ENCODE results near the gene HBEGF.

HBEGF gene

DNA sequence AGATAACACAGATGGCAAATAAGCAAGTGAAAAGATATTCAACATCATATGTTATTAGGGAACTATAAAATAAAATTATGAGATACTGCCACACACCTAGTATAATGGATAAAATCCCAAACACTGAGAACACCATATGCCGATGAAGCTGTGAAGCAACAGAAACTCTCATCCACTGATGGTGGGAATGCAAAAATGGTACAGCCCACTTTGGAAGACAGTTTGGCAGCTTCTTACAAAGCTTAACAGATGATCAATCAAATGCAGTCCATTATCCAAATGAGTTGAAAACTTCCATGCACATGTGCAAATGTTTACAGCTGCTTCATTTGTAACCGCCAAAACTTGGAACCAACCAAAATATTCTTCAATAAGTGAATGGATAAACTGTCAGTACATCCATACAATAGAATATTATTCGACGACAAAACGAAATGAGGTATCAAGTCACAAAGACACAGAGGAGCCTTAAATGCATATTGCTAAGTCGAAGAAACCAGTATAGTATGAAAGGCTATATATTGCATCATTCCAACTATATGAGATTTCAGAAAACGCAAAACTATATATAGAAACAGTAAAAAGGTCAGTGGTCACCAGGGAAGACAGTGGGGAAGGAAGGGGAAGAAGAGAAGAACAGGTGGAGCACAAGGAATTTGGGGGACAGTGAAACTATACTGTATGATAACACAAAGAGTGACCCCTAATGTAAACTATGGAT is 58.4 kb downstream of the HBEGF start:
- no peak for DNase-seq (ENCODE audit: low spot score)
- TF ChIP-seq, protein P1, sequence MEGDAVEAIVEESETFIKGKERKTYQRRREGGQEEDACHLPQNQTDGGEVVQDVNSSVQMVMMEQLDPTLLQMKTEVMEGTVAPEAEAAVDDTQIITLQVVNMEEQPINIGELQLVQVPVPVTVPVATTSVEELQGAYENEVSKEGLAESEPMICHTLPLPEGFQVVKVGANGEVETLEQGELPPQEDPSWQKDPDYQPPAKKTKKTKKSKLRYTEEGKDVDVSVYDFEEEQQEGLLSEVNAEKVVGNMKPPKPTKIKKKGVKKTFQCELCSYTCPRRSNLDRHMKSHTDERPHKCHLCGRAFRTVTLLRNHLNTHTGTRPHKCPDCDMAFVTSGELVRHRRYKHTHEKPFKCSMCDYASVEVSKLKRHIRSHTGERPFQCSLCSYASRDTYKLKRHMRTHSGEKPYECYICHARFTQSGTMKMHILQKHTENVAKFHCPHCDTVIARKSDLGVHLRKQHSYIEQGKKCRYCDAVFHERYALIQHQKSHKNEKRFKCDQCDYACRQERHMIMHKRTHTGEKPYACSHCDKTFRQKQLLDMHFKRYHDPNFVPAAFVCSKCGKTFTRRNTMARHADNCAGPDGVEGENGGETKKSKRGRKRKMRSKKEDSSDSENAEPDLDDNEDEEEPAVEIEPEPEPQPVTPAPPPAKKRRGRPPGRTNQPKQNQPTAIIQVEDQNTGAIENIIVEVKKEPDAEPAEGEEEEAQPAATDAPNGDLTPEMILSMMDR (IDR thresholded peaks at IDR 0.05; ENCODE audit: borderline replicate concordance, control extremely low read depth, extremely low read depth, insufficient read depth, missing control alignments) = no peak
- in situ Hi-C loops (cut with MboI; ENCODE audit: low sequenced_read_pairs, unreplicated experiment) = no loop called here

- TF ChIP-seq, protein P1 (IDR thresholded peaks at IDR 0.05; ENCODE audit: borderline replicate concordance, control extremely low read depth, extremely low read depth, insufficient read depth, missing control alignments) = no peak
- in situ Hi-C loops (cut with MboI; ENCODE audit: low sequenced_read_pairs, unreplicated experiment) = no loop called here
- DNase-seq (ENCODE audit: low spot score) = no peak
Measured at GRCh38 chr5:140286424-140286823, 60.0 kb downstream of the HBEGF start.

- TF ChIP-seq, protein P1 (IDR thresholded peaks at IDR 0.05; ENCODE audit: borderline replicate concordance, control extremely low read depth, extremely low read depth, insufficient read depth, missing control alignments) = no peak
- no peak for DNase-seq (ENCODE audit: low spot score)
- in situ Hi-C loops (cut with MboI; ENCODE audit: low sequenced_read_pairs, unreplicated experiment) = no loop called here
Measured at GRCh38 chr5:140284013-140284412, 62.4 kb downstream of the HBEGF start.

All from GM13976 (cell line).